Activated naive CD4-positive, alpha-beta T cell treated with anti-CD3 and anti-CD28 coated beads, Interleukin-2, amount 10 ng/mL, durations not matched to agents 7 days and 5 days (primary cell): ENCODE data around the gene SOD1.
A peak's percentile ranks its signal among the peaks of the same experiment; 100 is the strongest.
"Not testable (repeated sequence)": the region's sequence is repeated elsewhere in the genome, so short reads cannot be mapped to it uniquely, and the experiment has no call there.

ENCODE experiments used
- CTCF ChIA-PET: fragments of 350-600 bp; sonication (Branson Sonifier 250); formaldehyde crosslinking; loops from one replicate; lab custom pipeline; 2021; ENCODE audit warnings: antibody characterized with exemption; lab: Charles Lee
- DNase-seq: peaks from one replicate; pipeline ENCODE4 v3.0.0-alpha.2; 2020
- H3K27ac Mint-ChIP-seq: one replicate; pipeline ENCODE4 v1.8.0; 2021; ENCODE audit warnings: mild to moderate bottlenecking, moderate library complexity, mixed read lengths
- H3K27me3 Mint-ChIP-seq: one replicate; pipeline ENCODE4 v1.8.0; 2021; ENCODE audit warnings: mild to moderate bottlenecking, mixed read lengths
- H3K36me3 Mint-ChIP-seq: one replicate; pipeline ENCODE4 v1.8.0; 2021; ENCODE audit warnings: mixed read lengths
- H3K4me1 Mint-ChIP-seq: one replicate; pipeline ENCODE4 v1.8.0; 2021; ENCODE audit warnings: mixed read lengths
- H3K4me3 Mint-ChIP-seq: one replicate; pipeline ENCODE4 v1.8.0; 2021; ENCODE audit warnings: mild to moderate bottlenecking, moderate library complexity, mixed read lengths
- H3K9me3 Mint-ChIP-seq: one replicate; pipeline ENCODE4 v1.8.0; 2021; ENCODE audit warnings: mixed read lengths

Gene SOD1

GRCh38 chr21:31665397-31665796 lies 5.9 kb downstream of the SOD1 start:
- no peak overlapping the region for H3K27ac Mint-ChIP-seq

GRCh38 chr21:31665869-31666268 lies 6.4 kb downstream of the SOD1 start:
- not testable (repeated sequence) for H3K9me3 Mint-ChIP-seq, H3K27me3 Mint-ChIP-seq, H3K4me3 Mint-ChIP-seq, DNase-seq
- peaks cover 71% of the 10 kb centered on the region for H3K4me1 Mint-ChIP-seq
- CTCF ChIA-PET, result interaction anchor here (0.7 to 1.6 kb wide), 2 partner anchors 11 to 483 kb away, joined by 4 read pairs; no protein-coding TSS in a partner anchor
- H3K36me3 Mint-ChIP-seq, result peaks cover 66% of the 10 kb centered on the region
- H3K27ac Mint-ChIP-seq, result peak overlapping the region; percentile 14

More at GRCh38 chr21:31665397-31665796, 5.9 kb downstream of the SOD1 start:
- no peak overlapping the region for H3K4me3 Mint-ChIP-seq
- peaks cover 76% of the 10 kb centered on the region for H3K4me1 Mint-ChIP-seq
- no peaks in the 10 kb centered on the region for H3K27me3 Mint-ChIP-seq
- peaks cover 63% of the 10 kb centered on the region for H3K36me3 Mint-ChIP-seq
- peak; percentile 36 for DNase-seq
- CTCF ChIA-PET, result no interaction called here
- H3K9me3 Mint-ChIP-seq, result no peaks in the 10 kb centered on the region

GRCh38 chr21:31666445-31667010 lies 7.0 kb downstream of the SOD1 start:
- Mint-ChIP-seq H3K9me3 (no peaks in the 10 kb centered on the region), H3K27me3 (no peaks in the 10 kb centered on the region), H3K4me1 (peaks cover 66% of the 10 kb centered on the region), H3K4me3 (no peak overlapping the region), H3K27ac (peak overlapping the region; percentile 35), H3K36me3 (peaks cover 66% of the 10 kb centered on the region)
- DNase-seq, result no peak
- CTCF ChIA-PET, result interaction anchor here (0.7 to 1.6 kb wide), 2 partner anchors 11 to 484 kb away, joined by 4 read pairs; no protein-coding TSS in a partner anchor

- Mint-ChIP-seq H3K36me3 (peaks cover 61% of the 10 kb centered on the region), H3K27me3 (no peaks in the 10 kb centered on the region), H3K4me3 (no peak overlapping the region), H3K27ac (peak overlapping the region; percentile 52), H3K9me3 (no peaks in the 10 kb centered on the region), H3K4me1 (peaks cover 60% of the 10 kb centered on the region)
- DNase-seq, result no peak
- CTCF ChIA-PET, result interaction anchor here (0.6 to 1.6 kb wide), 2 partner anchors 12 to 31 kb away, joined by 3 to 4 read pairs; no protein-coding TSS in a partner anchor
Measured at GRCh38 chr21:31667132-31667531, 7.6 kb downstream of the SOD1 start.

GRCh38 chr21:31667639-31668038 lies 8.1 kb downstream of the SOD1 start:
- H3K27me3 Mint-ChIP-seq, result no peaks in the 10 kb centered on the region
- H3K36me3 Mint-ChIP-seq, result peaks cover 58% of the 10 kb centered on the region
- peaks cover 55% of the 10 kb centered on the region for H3K4me1 Mint-ChIP-seq
- CTCF ChIA-PET, result no interaction called here
- no peak for DNase-seq
- no peak overlapping the region for H3K4me3 Mint-ChIP-seq
- no peaks in the 10 kb centered on the region for H3K9me3 Mint-ChIP-seq
- peak overlapping the region; percentile 52 for H3K27ac Mint-ChIP-seq

- Mint-ChIP-seq H3K4me3 (no peak overlapping the region), H3K4me1 (peaks cover 43% of the 10 kb centered on the region), H3K27me3 (no peaks in the 10 kb centered on the region), H3K27ac (no peak overlapping the region), H3K36me3 (peaks cover 54% of the 10 kb centered on the region), H3K9me3 (no peaks in the 10 kb centered on the region)
- DNase-seq, result no peak
- CTCF ChIA-PET, result interaction anchor here (0.6 kb wide), 1 partner anchor 43 kb away, joined by 3 read pairs; no protein-coding TSS in a partner anchor
Measured at GRCh38 chr21:31668651-31669491, 9.4 kb downstream of the SOD1 start.

- Mint-ChIP-seq H3K36me3 (peaks cover 47% of the 10 kb centered on the region), H3K27ac (no peak overlapping the region), H3K9me3 (no peaks in the 10 kb centered on the region), H3K4me1 (peaks cover 33% of the 10 kb centered on the region), H3K4me3 (no peak overlapping the region), H3K27me3 (no peaks in the 10 kb centered on the region)
- CTCF ChIA-PET, result interaction anchor here (0.6 kb wide), 1 partner anchor 402 kb away, joined by 3 read pairs; no protein-coding TSS in a partner anchor
- no peak for DNase-seq
Measured at GRCh38 chr21:31670070-31670469, 10.6 kb downstream of the SOD1 start.

GRCh38 chr21:31671146-31671716 lies 11.7 kb downstream of the SOD1 start:
- Mint-ChIP-seq H3K27me3 (no peaks in the 10 kb centered on the region), H3K4me3 (no peak overlapping the region), H3K4me1 (peaks cover 23% of the 10 kb centered on the region), H3K27ac (peak overlapping the region; percentile 6), H3K9me3 (no peaks in the 10 kb centered on the region), H3K36me3 (peaks cover 38% of the 10 kb centered on the region)
- no peak for DNase-seq
- CTCF ChIA-PET, result no interaction called here

- CTCF ChIA-PET, result no interaction called here
- no peak for DNase-seq
Measured at GRCh38 chr21:31671931-31672330, 12.4 kb downstream of the SOD1 start.

GRCh38 chr21:31673321-31673912 lies 13.9 kb downstream of the SOD1 start:
- H3K27me3 Mint-ChIP-seq, result no peaks in the 10 kb centered on the region
- peaks cover 18% of the 10 kb centered on the region for H3K36me3 Mint-ChIP-seq
- DNase-seq, result no peak
- H3K4me1 Mint-ChIP-seq, result peaks cover 2% of the 10 kb centered on the region
- no peak overlapping the region for H3K4me3 Mint-ChIP-seq
- CTCF ChIA-PET, result no interaction called here
- H3K9me3 Mint-ChIP-seq, result no peaks in the 10 kb centered on the region
- H3K27ac Mint-ChIP-seq, result no peak overlapping the region

More at GRCh38 chr21:31671931-31672330, 12.4 kb downstream of the SOD1 start:
- no peak overlapping the region for H3K4me3 Mint-ChIP-seq
- H3K36me3 Mint-ChIP-seq, result peaks cover 31% of the 10 kb centered on the region
- no peaks in the 10 kb centered on the region for H3K9me3 Mint-ChIP-seq
- no peaks in the 10 kb centered on the region for H3K27me3 Mint-ChIP-seq
- H3K27ac Mint-ChIP-seq, result no peak overlapping the region
- peaks cover 16% of the 10 kb centered on the region for H3K4me1 Mint-ChIP-seq

GRCh38 chr21:31675318-31675717 lies 15.8 kb downstream of the SOD1 start:
- Mint-ChIP-seq H3K27me3 (no peaks in the 10 kb centered on the region), H3K36me3 (peaks cover 11% of the 10 kb centered on the region), H3K9me3 (no peaks in the 10 kb centered on the region), H3K27ac (no peak overlapping the region), H3K4me3 (no peak overlapping the region), H3K4me1 (no peaks in the 10 kb centered on the region)
- DNase-seq, result no peak
- CTCF ChIA-PET, result no interaction called here

- CTCF ChIA-PET, result no interaction called here
- Mint-ChIP-seq H3K4me3 (no peak overlapping the region), H3K9me3 (no peaks in the 10 kb centered on the region), H3K4me1 (no peaks in the 10 kb centered on the region), H3K27me3 (no peaks in the 10 kb centered on the region), H3K36me3 (peaks cover 9% of the 10 kb centered on the region), H3K27ac (no peak overlapping the region)
- no peak for DNase-seq
Measured at GRCh38 chr21:31675960-31676359, 16.5 kb downstream of the SOD1 start.

GRCh38 chr21:31677047-31677446 lies 17.6 kb downstream of the SOD1 start:
- no peaks in the 10 kb centered on the region for H3K9me3 Mint-ChIP-seq
- peaks cover 10% of the 10 kb centered on the region for H3K36me3 Mint-ChIP-seq
- CTCF ChIA-PET, result no interaction called here
- no peak for DNase-seq
- H3K4me3 Mint-ChIP-seq, result no peak overlapping the region
- H3K27me3 Mint-ChIP-seq, result no peaks in the 10 kb centered on the region
- no peaks in the 10 kb centered on the region for H3K4me1 Mint-ChIP-seq
- no peak overlapping the region for H3K27ac Mint-ChIP-seq

GRCh38 chr21:31678478-31678877 lies 19.0 kb downstream of the SOD1 start:
- no peaks in the 10 kb centered on the region for H3K4me1 Mint-ChIP-seq
- no peaks in the 10 kb centered on the region for H3K9me3 Mint-ChIP-seq
- CTCF ChIA-PET, result no interaction called here
- no peak for DNase-seq
- H3K27me3 Mint-ChIP-seq, result no peaks in the 10 kb centered on the region
- peaks cover 20% of the 10 kb centered on the region for H3K36me3 Mint-ChIP-seq
- H3K27ac Mint-ChIP-seq, result no peak overlapping the region
- H3K4me3 Mint-ChIP-seq, result no peak overlapping the region
